Fibroblast of lung (primary cell): ENCODE results near the gene AQP5.

Experiments
- EZH2 ChIP-seq: IDR thresholded peaks from 2 replicates; pipeline ENCODE4 v1.5.1; 2012; ENCODE audit warnings: low read length, control low read depth, mild to moderate bottlenecking; ENCODE audit errors: missing control alignments
- TF ChIP-seq, protein P1 (sequence below), 2 donors: IDR thresholded peaks in 1 of 2; conservative IDR thresholded peaks in 1 of 2; 1 replicate in 1 of 2; 2 replicates in 1 of 2; pipeline ENCODE4 v1.5.1; 2011 to 2012; ENCODE audit warnings: low read length in 2 of 2, control low read depth in 1 of 2, inconsistent platforms in 1 of 2, low read depth in 1 of 2, mild to moderate bottlenecking in 1 of 2

DNA sequence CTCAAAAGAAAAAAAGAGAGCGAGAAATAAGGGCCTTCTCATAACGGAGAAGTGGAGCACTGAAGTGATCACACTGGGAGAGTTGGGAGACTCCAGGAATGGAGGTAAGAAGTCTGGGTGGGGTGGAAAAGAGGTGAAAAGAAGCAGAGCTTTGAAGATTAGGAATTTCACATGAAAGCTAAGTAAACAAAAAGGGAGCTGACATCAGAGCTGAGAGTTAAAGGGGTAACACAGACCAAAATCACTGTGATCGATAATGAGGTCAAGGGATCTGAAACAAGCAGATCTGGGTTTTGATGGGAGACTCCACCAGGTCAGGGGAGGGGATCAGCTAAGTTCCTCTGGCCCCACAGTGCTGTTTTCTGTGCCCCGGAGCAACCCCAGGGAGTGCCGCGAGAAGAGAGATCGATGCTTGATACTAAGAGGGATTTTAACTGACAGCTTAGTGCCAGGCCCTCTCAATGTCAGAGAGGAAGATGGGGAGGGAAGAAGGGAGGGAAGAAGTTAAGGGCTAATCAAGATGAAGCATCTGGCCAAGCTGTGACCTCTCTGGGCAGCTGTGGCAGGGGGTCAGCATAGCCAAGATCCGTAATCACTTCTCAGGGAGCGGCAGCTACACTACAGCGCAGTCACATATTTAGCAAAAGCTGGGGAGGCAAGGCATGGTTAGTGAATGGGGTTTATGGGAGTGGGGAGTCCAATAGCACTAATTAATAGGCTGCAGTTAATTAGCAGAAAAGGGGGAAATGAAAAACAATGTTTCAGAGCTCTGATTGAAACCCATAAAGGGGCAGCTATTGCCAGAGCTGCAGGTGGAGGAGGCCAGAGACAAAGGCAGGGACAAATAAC lies 19.1 kb downstream of the AQP5 start:
- TF ChIP-seq, protein P1, sequence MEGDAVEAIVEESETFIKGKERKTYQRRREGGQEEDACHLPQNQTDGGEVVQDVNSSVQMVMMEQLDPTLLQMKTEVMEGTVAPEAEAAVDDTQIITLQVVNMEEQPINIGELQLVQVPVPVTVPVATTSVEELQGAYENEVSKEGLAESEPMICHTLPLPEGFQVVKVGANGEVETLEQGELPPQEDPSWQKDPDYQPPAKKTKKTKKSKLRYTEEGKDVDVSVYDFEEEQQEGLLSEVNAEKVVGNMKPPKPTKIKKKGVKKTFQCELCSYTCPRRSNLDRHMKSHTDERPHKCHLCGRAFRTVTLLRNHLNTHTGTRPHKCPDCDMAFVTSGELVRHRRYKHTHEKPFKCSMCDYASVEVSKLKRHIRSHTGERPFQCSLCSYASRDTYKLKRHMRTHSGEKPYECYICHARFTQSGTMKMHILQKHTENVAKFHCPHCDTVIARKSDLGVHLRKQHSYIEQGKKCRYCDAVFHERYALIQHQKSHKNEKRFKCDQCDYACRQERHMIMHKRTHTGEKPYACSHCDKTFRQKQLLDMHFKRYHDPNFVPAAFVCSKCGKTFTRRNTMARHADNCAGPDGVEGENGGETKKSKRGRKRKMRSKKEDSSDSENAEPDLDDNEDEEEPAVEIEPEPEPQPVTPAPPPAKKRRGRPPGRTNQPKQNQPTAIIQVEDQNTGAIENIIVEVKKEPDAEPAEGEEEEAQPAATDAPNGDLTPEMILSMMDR (conservative IDR thresholded peaks at IDR 0.05 in 1 of 2, IDR thresholded peaks at IDR 0.05 in 1 of 2; ENCODE audit: low read depth in 1 of 2, low read length in 2 of 2) = no peak
- TF ChIP-seq EZH2 = no peak
